GM23338 (cell line): ENCODE results near the gene TASP1. TPM values are rescaled to one million over a fixed set of nuclear protein-coding genes. Genes with fewer than 3 reads are reported as not detected.

ENCODE experiments used
- ATAC-seq: fragments of 200-7000 bp; cut with Tn5 transposase; 3 replicates; pipeline ENCODE4 v1.9.1; 2020
- DNase-seq: peaks from one replicate; pipeline ENCODE4 v3.0.0-alpha.2; 2015; ENCODE audit warnings: low spot score
- H2AFZ ChIP-seq: fragments of 200-600 bp; sonication (generic); 2 replicates; pipeline ENCODE4 v1.8.0; 2016; ENCODE audit warnings: antibody characterized with exemption, mild to moderate bottlenecking, moderate library complexity
- H3F3A ChIP-seq: fragments of 200-600 bp; sonication (generic); replicated peaks from 2 replicates; pipeline ENCODE4 v1.8.0; 2017; ENCODE audit warnings: antibody characterized with exemption, mixed run types, low read depth
- H3K27ac ChIP-seq: fragments of 200-600 bp; sonication (generic); 2 replicates; pipeline ENCODE4 v1.6.1; 2016; ENCODE audit warnings: low read depth
- H3K27me3 ChIP-seq: fragments of 200-600 bp; sonication (generic); 2 replicates; pipeline ENCODE4 v1.8.0; 2016; ENCODE audit warnings: mild to moderate bottlenecking, mixed run types, moderate library complexity; ENCODE audit not compliant: insufficient read depth
- H3K36me3 ChIP-seq: fragments of 200-600 bp; sonication (generic); 2 replicates; pipeline ENCODE4 v1.8.0; 2016; ENCODE audit warnings: mild to moderate bottlenecking; ENCODE audit not compliant: insufficient read depth
- H3K4me1 ChIP-seq: fragments of 200-600 bp; sonication (generic); 2 replicates; pipeline ENCODE4 v1.8.0; 2016; ENCODE audit warnings: mild to moderate bottlenecking, moderate library complexity; ENCODE audit not compliant: insufficient read depth
- H3K4me2 ChIP-seq: fragments of 200-600 bp; sonication (generic); 2 replicates; pipeline ENCODE4 v1.7.1; 2017; ENCODE audit warnings: mixed run types
- H3K4me3 ChIP-seq: fragments of 200-600 bp; sonication (generic); 2 replicates; pipeline ENCODE4 v1.6.1; 2016; ENCODE audit warnings: mixed run types
- H3K79me2 ChIP-seq: fragments of 200-600 bp; sonication (generic); replicated peaks from 2 replicates; pipeline ENCODE4 v1.8.0; 2017; ENCODE audit warnings: mild to moderate bottlenecking; ENCODE audit not compliant: insufficient read depth
- H3K9me2 ChIP-seq: fragments of 200-600 bp; sonication (generic); 2 replicates; pipeline ENCODE4 v1.8.0; 2017; ENCODE audit not compliant: insufficient read depth
- H4K20me1 ChIP-seq: fragments of 200-600 bp; sonication (generic); replicated peaks from 2 replicates; pipeline ENCODE4 v1.8.0; 2017; ENCODE audit warnings: mild to moderate bottlenecking; ENCODE audit not compliant: insufficient read depth
- H3K27ac Mint-ChIP-seq: 2 replicates; pipeline ENCODE4 v1.8.0; 2020; ENCODE audit warnings: inconsistent platforms, mild to moderate bottlenecking, moderate library complexity, mixed read lengths
- H3K27me3 Mint-ChIP-seq: 3 replicates; pipeline ENCODE4 v1.8.0; 2022; ENCODE audit warnings: low read depth, mild to moderate bottlenecking, moderate library complexity, mixed read lengths, inconsistent platforms; ENCODE audit not compliant: insufficient read depth, poor library complexity
- H3K36me3 Mint-ChIP-seq: 3 replicates; pipeline ENCODE4 v1.8.0; 2021; ENCODE audit warnings: low read depth, mild to moderate bottlenecking, inconsistent platforms, moderate library complexity, mixed read lengths
- H3K4me1 Mint-ChIP-seq: 3 replicates; pipeline ENCODE4 v1.8.0; 2020; ENCODE audit warnings: mild to moderate bottlenecking, inconsistent platforms, mixed read lengths
- H3K4me3 Mint-ChIP-seq: 3 replicates; pipeline ENCODE4 v1.8.0; 2021; ENCODE audit warnings: moderate library complexity, mild to moderate bottlenecking, inconsistent platforms, mixed read lengths
- H3K9me3 Mint-ChIP-seq: 3 replicates; pipeline ENCODE4 v1.8.0; 2020; ENCODE audit warnings: moderate library complexity, mild to moderate bottlenecking, inconsistent platforms, mixed read lengths
- CTCF ChIP-seq, 2 experiments: fragments of 200-600 bp in 1 of 2; sonication (generic) in 1 of 2; conservative IDR thresholded peaks; 2 replicates each; pipeline versions ENCODE4 v1.5.1 to v1.6.1; 2016 to 2017; ENCODE audit warnings: antibody characterized with exemption in 2 of 2, low read depth in 2 of 2, mild to moderate bottlenecking in 2 of 2, moderate library complexity in 1 of 2
- EZH2 ChIP-seq: fragments of 200-600 bp; sonication (generic); IDR thresholded peaks from one replicate; pipeline ENCODE4 v1.8.0; 2017; ENCODE audit warnings: antibody characterized with exemption, mild to moderate bottlenecking, low read depth; ENCODE audit not compliant: unreplicated experiment
- JUNB ChIP-seq: IDR thresholded peaks from one replicate; pipeline ENCODE4 v1.6.1; 2016; ENCODE audit warnings: antibody characterized with exemption; ENCODE audit not compliant: unreplicated experiment
- POLR2AphosphoS5 ChIP-seq: IDR thresholded peaks from 2 replicates; pipeline ENCODE4 v1.6.1; 2016; ENCODE audit warnings: antibody characterized with exemption, low read depth
- REST ChIP-seq: IDR thresholded peaks from one replicate; pipeline ENCODE4 v1.6.1; 2018; ENCODE audit warnings: antibody characterized with exemption; ENCODE audit not compliant: unreplicated experiment
- ZNF114 ChIP-seq: fragments of 250-450 bp; sonication (Bioruptor Pico); IDR thresholded peaks from 2 replicates; pipeline ENCODE4 v1.5.0; 2020; ENCODE audit warnings: mild to moderate bottlenecking, moderate library complexity
- ZNF331 ChIP-seq: fragments of 250-450 bp; sonication (Bioruptor Pico); IDR thresholded peaks from 2 replicates; pipeline ENCODE4 v1.5.0; 2020; ENCODE audit warnings: low read depth, mild to moderate bottlenecking, moderate library complexity
- polyA plus RNA-seq: library from polyadenylated mRNA; unstranded; fragments of >200 nt; fragmentation: Nextera tagmentation; extraction: Ambion mirVana; gene quantifications from 2 replicates; pipeline ENCODE4 v1.2.1, GENCODE V29; 2016
- total RNA-seq: library from RNA; depleted of rRNA; stranded (reverse); fragments of >200 nt; shearing (Covaris generic); gene quantifications from 2 replicates; pipeline ENCODE4 v1.2.3, GENCODE V29; 2014
- TF ChIP-seq, protein P1 (sequence below): fragments of 250-450 bp; sonication (Bioruptor Pico); IDR thresholded peaks from 2 replicates; pipeline ENCODE4 v1.5.0; 2020; ENCODE audit warnings: mild to moderate bottlenecking, moderate library complexity

The TASP1 gene
- total and polyA plus RNA-seq, 2 experiments from 2014 or later, result 9.7 to 9.8 TPM

DNA sequence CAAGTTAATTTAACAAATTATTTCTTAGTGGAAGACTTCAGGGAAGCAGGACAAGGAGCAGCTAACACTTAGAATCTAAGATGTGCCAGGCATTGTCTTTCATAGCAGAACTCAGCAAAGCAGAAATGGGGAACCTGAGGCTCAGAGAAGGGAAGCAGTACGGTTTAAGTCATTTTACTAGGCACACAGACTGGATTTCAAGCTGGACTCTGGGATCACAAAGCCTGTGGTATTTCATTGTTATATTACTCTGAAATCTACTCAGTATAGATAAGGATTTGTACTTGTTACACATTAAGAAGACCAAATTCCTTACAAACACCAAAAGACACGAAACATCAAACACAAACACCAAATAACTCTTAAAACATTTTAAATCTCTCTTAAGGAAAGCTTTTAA lies 218.1 kb downstream of the TASP1 start:
- H3K36me3 Mint-ChIP-seq, result no peaks in the 10 kb centered on the region
- H3K27ac Mint-ChIP-seq, result peak overlapping the region; percentile 22; the same call in 1 of the 2 replicates
- no peaks in the 10 kb centered on the region for H3K27me3 Mint-ChIP-seq

GRCh38 chr20:13419477-13419876 lies 219.3 kb downstream of the TASP1 start:
- H3K9me3 Mint-ChIP-seq, result no peaks in the 10 kb centered on the region
- H3K4me1 ChIP-seq, result peaks cover 52% of the 10 kb centered on the region
- ATAC-seq (no peak), DNase-seq (no peak)
- H3K36me3 Mint-ChIP-seq, result no peaks in the 10 kb centered on the region
- H3K27ac Mint-ChIP-seq, result no peak overlapping the region
- no peak overlapping the region for H3K4me3 Mint-ChIP-seq
- H3K79me2 ChIP-seq, result no peaks in the 10 kb centered on the region
- no peak overlapping the region for H3K4me2 ChIP-seq
- no peak overlapping the region for H3K4me3 ChIP-seq
- peaks cover 5% of the 10 kb centered on the region; the same call in 1 of the 2 replicates for H3K9me2 ChIP-seq
- no peaks in the 10 kb centered on the region for H3K36me3 ChIP-seq
- no peaks in the 10 kb centered on the region for H3K27me3 ChIP-seq
- no peaks in the 10 kb centered on the region for H4K20me1 ChIP-seq
- no peaks in the 10 kb centered on the region for H3F3A ChIP-seq
- peaks cover 41% of the 10 kb centered on the region for H3K4me1 Mint-ChIP-seq
- H2AFZ ChIP-seq, result no peak overlapping the region
- no peaks in the 10 kb centered on the region for H3K27me3 Mint-ChIP-seq
- H3K27ac ChIP-seq, result no peak overlapping the region
- TF ChIP-seq ZNF114 (no peak), EZH2 (no peak), POLR2AphosphoS5 (no peak), REST (no peak), ZNF331 (CRISPR knock-in tag) (no peak)
- TF ChIP-seq, protein P1, sequence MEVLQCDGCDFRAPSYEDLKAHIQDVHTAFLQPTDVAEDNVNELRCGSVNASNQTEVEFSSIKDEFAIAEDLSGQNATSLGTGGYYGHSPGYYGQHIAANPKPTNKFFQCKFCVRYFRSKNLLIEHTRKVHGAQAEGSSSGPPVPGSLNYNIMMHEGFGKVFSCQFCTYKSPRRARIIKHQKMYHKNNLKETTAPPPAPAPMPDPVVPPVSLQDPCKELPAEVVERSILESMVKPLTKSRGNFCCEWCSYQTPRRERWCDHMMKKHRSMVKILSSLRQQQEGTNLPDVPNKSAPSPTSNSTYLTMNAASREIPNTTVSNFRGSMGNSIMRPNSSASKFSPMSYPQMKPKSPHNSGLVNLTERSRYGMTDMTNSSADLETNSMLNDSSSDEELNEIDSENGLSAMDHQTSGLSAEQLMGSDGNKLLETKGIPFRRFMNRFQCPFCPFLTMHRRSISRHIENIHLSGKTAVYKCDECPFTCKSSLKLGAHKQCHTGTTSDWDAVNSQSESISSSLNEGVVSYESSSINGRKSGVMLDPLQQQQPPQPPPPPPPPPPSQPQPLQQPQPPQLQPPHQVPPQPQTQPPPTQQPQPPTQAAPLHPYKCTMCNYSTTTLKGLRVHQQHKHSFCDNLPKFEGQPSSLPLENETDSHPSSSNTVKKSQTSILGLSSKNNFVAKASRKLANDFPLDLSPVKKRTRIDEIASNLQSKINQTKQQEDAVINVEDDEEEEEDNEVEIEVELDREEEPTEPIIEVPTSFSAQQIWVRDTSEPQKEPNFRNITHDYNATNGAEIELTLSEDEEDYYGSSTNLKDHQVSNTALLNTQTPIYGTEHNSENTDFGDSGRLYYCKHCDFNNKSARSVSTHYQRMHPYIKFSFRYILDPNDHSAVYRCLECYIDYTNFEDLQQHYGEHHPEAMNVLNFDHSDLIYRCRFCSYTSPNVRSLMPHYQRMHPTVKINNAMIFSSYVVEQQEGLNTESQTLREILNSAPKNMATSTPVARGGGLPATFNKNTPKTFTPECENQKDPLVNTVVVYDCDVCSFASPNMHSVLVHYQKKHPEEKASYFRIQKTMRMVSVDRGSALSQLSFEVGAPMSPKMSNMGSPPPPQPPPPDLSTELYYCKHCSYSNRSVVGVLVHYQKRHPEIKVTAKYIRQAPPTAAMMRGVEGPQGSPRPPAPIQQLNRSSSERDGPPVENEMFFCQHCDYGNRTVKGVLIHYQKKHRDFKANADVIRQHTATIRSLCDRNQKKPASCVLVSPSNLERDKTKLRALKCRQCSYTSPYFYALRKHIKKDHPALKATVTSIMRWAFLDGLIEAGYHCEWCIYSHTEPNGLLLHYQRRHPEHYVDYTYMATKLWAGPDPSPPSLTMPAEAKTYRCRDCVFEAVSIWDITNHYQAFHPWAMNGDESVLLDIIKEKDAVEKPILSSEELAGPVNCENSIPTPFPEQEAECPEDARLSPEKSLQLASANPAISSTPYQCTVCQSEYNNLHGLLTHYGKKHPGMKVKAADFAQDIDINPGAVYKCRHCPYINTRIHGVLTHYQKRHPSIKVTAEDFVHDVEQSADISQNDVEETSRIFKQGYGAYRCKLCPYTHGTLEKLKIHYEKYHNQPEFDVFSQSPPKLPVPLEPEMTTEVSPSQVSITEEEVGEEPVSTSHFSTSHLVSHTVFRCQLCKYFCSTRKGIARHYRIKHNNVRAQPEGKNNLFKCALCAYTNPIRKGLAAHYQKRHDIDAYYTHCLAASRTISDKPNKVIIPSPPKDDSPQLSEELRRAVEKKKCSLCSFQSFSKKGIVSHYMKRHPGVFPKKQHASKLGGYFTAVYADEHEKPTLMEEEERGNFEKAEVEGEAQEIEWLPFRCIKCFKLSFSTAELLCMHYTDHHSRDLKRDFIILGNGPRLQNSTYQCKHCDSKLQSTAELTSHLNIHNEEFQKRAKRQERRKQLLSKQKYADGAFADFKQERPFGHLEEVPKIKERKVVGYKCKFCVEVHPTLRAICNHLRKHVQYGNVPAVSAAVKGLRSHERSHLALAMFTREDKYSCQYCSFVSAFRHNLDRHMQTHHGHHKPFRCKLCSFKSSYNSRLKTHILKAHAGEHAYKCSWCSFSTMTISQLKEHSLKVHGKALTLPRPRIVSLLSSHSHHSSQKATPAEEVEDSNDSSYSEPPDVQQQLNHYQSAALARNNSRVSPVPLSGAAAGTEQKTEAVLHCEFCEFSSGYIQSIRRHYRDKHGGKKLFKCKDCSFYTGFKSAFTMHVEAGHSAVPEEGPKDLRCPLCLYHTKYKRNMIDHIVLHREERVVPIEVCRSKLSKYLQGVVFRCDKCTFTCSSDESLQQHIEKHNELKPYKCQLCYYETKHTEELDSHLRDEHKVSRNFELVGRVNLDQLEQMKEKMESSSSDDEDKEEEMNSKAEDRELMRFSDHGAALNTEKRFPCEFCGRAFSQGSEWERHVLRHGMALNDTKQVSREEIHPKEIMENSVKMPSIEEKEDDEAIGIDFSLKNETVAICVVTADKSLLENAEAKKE (CRISPR knock-in tag), result no peak

More for the DNA sequence above, 218.1 kb downstream of the TASP1 start:
- TF ChIP-seq POLR2AphosphoS5 (no peak), JUNB (no peak), CTCF (conservative IDR thresholded peaks at IDR 0.05; ENCODE audit: low read depth in 2 of 2) (no peak)
- H3K9me2 ChIP-seq, result peaks cover 5% of the 10 kb centered on the region; the same call in 1 of the 2 replicates
- H3K27ac ChIP-seq, result no peak overlapping the region
- H3K79me2 ChIP-seq, result no peaks in the 10 kb centered on the region
- H4K20me1 ChIP-seq, result no peaks in the 10 kb centered on the region
- H3F3A ChIP-seq, result no peaks in the 10 kb centered on the region
- no peaks in the 10 kb centered on the region for H3K9me3 Mint-ChIP-seq
- ATAC-seq, result no peak; the same call in 2 of the 3 replicates
- no peak overlapping the region for H3K4me3 ChIP-seq
- peaks cover 37% of the 10 kb centered on the region for H3K4me1 Mint-ChIP-seq
- no peak overlapping the region for H3K4me2 ChIP-seq
- H2AFZ ChIP-seq, result no peak overlapping the region
- H3K27me3 ChIP-seq, result no peaks in the 10 kb centered on the region
- no peaks in the 10 kb centered on the region for H3K36me3 ChIP-seq
- no peak overlapping the region for H3K4me3 Mint-ChIP-seq
- H3K4me1 ChIP-seq, result peaks cover 51% of the 10 kb centered on the region
- DNase-seq, result no peak
